Stimulated activated CD4-positive, alpha-beta T cell treated with anti-CD3 and anti-CD28 coated beads, Interleukin-12 subunit alpha, Interleukin-12 subunit beta, amount 100 ng/mL, for 4 hours (primary cell): ENCODE results near the gene B4GALT3.
"Not testable (repeated sequence)": the region's sequence is repeated elsewhere in the genome, so short reads cannot be mapped to it uniquely, and the experiment has no call there.

Experiments
- DNase-seq: peaks from one replicate; pipeline ENCODE4 v3.0.0-alpha.2; 2020

B4GALT3 gene

GRCh38 chr1:161177112-161177935 is at the start of gene B4GALT3:
Gene B4GALT3 (minus strand): TSS chr1:161177507. CDS start chr1:161176060, 1,447 bp downstream.
- peak; percentile 99 for DNase-seq

- no peak for DNase-seq
These were observed 49.5 kb upstream of the B4GALT3 start for GRCh38 chr1:161226759-161227158.

- no peak for DNase-seq
These were observed 49.0 kb upstream of the B4GALT3 start for GRCh38 chr1:161226320-161226711.

DNA sequence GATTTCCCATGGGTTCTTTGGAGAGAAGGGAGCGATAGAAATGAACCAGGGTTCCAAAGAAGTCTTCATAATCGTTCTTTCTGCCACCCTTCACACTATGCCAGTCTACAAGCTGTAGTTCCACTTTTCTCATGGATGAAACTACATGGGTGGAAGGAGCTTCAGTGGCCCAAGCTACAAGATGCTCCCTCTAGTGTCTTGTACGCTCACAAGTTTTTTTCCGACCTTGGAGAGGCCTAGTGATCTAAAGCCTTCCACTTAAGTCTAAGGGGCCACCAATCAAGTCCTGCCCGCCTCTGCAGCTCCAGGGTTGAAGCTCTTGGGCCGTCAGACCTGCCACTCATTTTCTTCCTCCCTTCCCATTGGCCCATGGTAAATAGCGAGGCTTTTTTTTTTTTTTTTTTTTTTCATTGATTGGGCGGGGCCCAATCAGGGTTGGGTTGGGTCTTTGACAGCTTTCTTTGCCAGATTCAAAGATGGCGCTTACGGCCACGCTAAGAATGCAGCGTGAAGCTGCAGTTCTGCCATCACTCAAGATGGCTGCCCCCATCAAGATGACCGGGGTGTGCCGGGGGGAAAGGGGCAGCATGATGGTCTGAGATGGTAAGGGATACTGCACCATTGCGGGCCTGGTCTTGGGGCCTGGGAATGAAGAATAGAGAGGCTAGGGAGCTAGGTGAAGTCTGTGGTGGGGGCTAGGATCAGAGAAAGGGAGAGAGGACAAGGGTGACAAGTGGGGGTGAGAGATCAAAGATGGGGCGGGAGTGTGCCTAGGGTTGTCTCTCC is 48.4 kb upstream of the B4GALT3 start, which contains the start of gene TOMM40L:
Gene TOMM40L (plus strand): TSS at position 527 of the 786 bp plus-strand sequence. CDS start 430 bp downstream, outside the sequence.
- peak; percentile 78 for DNase-seq

- DNase-seq = no peak
These were observed 47.8 kb upstream of the B4GALT3 start for GRCh38 chr1:161225178-161225533.

DNA sequence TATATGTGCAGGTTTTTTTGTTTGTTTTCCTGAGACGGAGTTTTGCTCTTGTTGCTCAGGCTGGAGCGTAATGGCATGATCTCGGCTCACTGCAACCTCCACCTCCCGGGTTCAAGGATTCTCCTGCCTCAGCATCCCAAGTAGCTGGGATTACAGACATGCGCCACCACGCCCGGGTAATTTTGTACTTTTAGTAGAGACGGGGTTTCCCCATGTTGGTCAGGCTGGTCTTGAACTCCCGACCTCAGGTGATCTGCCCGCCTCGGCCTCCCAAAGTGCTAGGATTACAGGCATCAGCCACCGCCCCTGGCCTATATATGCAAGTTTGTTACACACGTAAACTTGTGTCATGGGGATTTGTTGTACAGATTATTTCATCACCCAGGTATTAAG is 47.4 kb upstream of the B4GALT3 start:
- DNase-seq = not testable (repeated sequence)

- DNase-seq = no peak
These were observed 46.7 kb upstream of the B4GALT3 start for GRCh38 chr1:161223805-161224694.

- DNase-seq = no peak
These were observed 45.1 kb upstream of the B4GALT3 start for GRCh38 chr1:161222175-161223019.

DNA sequence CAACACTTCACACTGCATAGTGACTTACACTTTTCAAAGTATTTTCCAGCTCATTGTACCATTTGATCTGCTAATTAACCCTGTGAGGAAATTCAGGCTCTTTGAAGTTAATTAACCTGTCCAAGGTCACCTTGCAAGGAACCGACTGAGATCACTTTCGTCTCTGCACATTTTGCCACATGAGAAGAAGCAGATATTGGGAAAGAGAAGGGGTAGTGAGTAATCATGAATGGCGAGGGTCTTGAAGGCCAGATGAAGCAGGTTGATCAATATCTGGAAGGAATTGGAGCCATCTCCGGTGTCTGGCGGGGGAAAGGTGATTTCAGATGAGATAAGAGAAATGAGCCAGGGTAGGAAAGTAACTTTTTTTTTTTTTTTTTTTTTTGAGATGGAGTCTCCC is 42.7 kb upstream of the B4GALT3 start:
- DNase-seq = no peak

DNA sequence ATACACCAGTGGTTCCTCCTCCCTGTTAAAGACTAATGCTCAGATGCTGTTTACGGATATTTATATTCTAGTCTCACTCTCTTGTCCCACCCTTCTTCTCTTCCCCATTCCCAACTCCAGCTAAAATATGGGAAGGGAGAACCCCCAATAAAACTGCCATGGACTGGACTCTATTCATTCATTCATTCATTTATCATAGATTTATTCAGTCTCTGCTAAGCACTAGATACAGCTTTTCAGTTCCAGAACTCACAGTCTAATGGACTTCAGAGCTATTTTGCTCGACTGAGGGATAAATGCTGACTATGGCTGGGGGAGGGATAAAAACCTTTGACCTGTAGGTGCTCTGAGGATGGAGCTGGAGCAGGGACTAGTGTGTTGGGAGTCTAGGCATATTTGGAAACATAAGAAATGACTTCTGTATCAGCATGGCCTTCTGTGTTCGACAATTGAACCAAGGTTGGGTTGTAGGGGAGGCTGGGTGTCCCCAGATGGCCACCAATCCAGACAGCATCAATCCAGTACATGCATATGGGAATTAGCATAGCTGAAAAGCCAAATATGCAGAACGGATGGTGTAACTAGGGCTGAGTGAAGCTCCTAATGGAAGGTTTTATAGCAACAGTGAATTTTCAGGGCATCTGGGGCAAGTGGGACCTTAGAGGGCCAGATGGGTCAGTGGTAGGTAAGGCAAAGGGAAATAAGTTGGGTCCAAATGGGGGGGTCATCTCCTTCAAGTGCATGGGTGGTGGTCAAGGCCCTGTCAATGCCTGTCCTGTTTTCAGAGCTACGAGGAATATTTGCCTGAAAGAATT is 42.0 kb upstream of the B4GALT3 start:
- DNase-seq = no peak

DNA sequence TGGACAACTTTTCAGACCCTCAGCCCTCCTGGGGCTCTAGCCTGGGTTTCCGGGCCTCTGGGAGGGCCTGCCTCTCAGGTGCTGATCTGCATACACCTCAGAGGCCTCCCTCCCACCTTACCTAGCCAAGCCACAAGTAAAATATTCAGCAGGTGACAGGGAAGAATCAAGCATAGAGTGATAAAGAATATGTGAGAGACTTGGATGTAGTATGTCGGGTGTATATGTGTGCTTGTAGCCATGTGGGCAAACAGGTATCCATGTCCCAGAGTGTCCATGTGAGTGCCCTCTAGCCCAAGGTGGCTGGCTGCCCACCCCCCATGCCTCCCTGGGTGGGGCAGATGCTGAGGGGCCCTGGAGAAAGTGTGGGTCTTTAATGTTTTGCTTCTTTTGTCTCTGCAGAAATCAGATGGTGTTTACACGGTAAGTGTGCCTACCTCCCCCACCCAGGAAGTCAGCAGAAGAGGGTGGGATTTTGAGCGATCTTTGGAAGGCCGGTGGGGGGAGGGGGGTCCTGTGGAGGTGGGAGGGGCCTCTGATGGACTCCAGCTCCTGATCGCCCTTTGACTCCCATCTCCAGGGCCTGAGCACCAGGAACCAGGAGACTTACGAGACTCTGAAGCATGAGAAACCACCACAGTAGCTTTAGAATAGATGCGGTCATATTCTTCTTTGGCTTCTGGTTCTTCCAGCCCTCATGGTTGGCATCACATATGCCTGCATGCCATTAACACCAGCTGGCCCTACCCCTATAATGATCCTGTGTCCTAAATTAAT is 41.2 kb upstream of the B4GALT3 start:
- no peak for DNase-seq

DNA sequence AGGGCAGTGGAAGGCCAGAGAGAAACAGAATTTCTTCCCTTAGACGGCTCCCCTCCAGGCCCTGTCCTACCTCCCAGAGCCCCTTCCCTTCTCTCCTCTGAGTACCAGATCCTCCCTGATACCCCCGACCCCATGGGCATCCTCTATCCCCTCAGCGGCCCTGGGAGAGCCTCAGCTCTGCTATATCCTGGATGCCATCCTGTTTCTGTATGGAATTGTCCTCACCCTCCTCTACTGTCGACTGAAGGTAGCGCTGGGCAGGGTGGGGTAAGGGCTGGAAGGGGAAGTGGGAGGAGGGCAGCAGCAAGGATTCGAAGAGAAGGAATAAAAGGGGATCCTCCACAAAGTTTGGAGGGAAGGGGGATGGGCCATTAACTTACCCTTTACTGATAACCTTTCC is 40.5 kb upstream of the B4GALT3 start:
- no peak for DNase-seq

- no peak for DNase-seq
These were observed 39.8 kb upstream of the B4GALT3 start for GRCh38 chr1:161216945-161217712.

DNA sequence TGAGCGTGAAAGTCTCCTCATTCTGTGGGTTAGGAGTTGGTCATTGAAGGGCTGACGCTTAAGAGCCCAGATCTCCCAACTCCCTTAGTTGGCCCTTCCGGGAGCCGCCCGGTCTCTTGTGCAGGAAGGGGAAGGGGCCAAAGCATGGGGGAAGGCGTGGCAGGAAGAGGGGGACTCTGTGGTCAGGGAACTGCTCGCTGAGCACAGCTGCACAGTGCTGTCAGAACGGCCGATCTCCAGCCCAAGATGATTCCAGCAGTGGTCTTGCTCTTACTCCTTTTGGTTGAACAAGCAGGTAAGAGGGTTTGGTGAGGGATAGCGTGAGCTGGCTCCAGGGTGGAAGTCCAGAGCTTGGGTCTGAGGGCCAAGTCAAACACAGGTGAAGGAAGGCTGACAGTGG is 37.8 kb upstream of the B4GALT3 start, which contains the start of gene FCER1G:
Gene FCER1G (plus strand): TSS at position 220 of the 400 bp plus-strand sequence. CDS start 27 bp downstream, at position 247.
- no peak for DNase-seq

- DNase-seq = no peak
These were observed 37.1 kb upstream of the B4GALT3 start for GRCh38 chr1:161214369-161214768.

DNA sequence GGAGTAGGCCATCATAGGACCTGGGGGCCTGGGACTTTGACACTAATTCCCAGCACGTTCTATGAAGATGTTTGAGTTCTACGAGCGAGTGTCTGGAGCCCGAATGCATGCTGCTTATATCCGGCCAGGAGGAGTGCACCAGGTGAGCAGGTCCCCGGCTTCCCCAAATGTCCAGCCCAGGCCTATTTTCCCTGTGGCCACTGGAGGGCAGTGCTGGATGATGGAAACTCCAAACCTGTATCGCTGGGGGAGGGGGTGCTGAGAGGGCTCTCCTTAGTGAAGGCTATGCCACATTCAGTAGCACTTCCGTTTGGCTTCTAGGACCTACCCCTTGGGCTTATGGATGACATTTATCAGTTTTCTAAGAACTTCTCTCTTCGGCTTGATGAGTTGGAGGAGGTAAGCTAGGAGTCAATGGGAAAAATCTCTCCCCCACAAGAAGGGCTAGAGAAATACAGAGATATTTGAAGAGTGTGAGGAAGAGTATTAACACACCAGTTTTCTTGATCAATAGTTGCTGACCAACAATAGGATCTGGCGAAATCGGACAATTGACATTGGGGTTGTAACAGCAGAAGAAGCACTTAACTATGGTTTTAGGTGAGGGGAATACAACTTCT is 32.6 kb upstream of the B4GALT3 start:
- DNase-seq = peak; percentile 54

DNA sequence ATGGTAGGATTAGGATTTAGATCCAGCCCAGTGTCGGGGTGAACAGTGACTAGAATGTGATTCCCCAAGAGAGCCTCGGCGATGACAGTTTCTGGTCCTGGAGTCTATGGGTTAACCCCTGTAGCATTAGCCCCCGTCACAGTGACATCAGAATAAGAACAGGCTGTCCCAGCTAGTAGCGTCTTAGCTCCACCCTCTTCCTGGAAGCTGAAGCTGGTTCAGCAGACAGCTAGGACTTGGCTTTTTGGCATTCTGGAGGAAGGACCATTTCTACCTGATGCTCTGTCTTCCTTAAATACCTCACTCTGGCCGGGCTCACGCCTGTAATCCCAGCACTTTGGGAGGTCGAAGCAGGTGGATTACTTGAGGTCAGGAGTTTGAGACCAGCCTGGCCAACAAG is 29.9 kb upstream of the B4GALT3 start:
- no peak for DNase-seq

- DNase-seq = no peak
These were observed 29.3 kb upstream of the B4GALT3 start for GRCh38 chr1:161206411-161207140.
